Left ventricle myocardium inferior (tissue), 1 donor: Measurements from ENCODE around the gene MRS2. TPM values are rescaled to one million over a fixed set of nuclear protein-coding genes. Genes with fewer than 3 reads are reported as not detected.
"Not testable (repeated sequence)": the region's sequence is repeated elsewhere in the genome, so short reads cannot be mapped to it uniquely, and the experiment has no call there.

Source experiments
- DNase-seq: peaks from one replicate; pipeline ENCODE4 v3.0.0-alpha.2; 2020
- H3K27ac ChIP-seq: fragments of 200-600 bp; replicated peaks from 2 replicates; pipeline ENCODE4 v1.8.0; 2021
- H3K27me3 ChIP-seq: fragments of 200-600 bp; 2 replicates; pipeline ENCODE4 v1.8.0; 2021; ENCODE audit warnings: low read depth
- H3K36me3 ChIP-seq: fragments of 200-600 bp; 2 replicates; pipeline ENCODE4 v1.8.0; 2021
- H3K4me1 ChIP-seq: fragments of 200-600 bp; 2 replicates; pipeline ENCODE4 v1.8.0; 2021
- H3K4me3 ChIP-seq: fragments of 200-600 bp; 2 replicates; pipeline ENCODE4 v1.8.0; 2021; ENCODE audit warnings: mild to moderate bottlenecking, moderate library complexity
- H3K9me3 ChIP-seq: fragments of 200-600 bp; replicated peaks from 2 replicates; pipeline ENCODE4 v1.8.0; 2021
- intact Hi-C: fragments of 100-400 bp; cut with micrococcal nuclease; formaldehyde crosslinking; loops from one replicate; pipeline ENCODE4 v1.11.0; 2022
- total RNA-seq: library from RNA; stranded (reverse); fragmentation: NEBNext Ultra II Directional; extraction: Animal tissue kit (Norgen Biotek cat#: 25700); gene quantifications from one replicate; pipeline ENCODE4 v1.2.1, GENCODE V29; 2021
- TF ChIP-seq, protein P1 (sequence below): fragments of 200-600 bp; IDR thresholded peaks from 2 replicates; pipeline ENCODE4 v1.8.0; 2021; ENCODE audit warnings: antibody characterized with exemption, mild to moderate bottlenecking, borderline replicate concordance
- donor health status: DM: no; HTN: yes; CAD: no; lungs with severe emphysema.

MRS2 gene
- total RNA-seq, 1 donor from 2014 or later, result 44.7 TPM

DNA sequence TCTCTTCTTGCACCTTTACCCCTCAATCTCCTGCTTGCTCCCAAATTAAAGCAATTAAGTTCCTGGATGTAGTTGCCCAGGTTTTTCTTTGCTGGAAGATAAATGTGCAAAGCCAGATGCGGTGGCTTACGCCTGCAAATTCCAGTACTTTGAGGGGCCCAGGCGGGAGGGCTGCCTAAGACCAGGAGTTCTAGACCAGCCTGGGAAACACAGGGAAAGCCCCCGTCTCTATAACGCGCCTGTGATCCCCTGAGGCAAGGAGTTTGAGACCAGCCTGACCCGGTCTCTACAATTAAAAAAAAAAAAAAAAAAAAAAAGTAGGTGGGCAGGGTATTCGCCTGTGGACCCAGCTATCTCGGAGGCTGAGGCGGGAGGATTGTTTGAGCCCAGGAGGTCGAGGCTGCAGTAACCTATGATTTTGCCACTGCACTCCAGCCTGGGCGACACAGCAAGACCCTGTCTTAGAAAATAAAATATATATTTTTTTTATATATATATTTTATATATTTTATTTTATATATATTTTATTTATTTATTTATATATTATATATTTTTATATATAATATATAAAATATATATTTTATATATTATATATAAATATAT, 44.4 kb upstream of the MRS2 start:
- H3K4me1 ChIP-seq, result peaks cover 22% of the 10 kb centered on the region
- TF ChIP-seq, protein P1, sequence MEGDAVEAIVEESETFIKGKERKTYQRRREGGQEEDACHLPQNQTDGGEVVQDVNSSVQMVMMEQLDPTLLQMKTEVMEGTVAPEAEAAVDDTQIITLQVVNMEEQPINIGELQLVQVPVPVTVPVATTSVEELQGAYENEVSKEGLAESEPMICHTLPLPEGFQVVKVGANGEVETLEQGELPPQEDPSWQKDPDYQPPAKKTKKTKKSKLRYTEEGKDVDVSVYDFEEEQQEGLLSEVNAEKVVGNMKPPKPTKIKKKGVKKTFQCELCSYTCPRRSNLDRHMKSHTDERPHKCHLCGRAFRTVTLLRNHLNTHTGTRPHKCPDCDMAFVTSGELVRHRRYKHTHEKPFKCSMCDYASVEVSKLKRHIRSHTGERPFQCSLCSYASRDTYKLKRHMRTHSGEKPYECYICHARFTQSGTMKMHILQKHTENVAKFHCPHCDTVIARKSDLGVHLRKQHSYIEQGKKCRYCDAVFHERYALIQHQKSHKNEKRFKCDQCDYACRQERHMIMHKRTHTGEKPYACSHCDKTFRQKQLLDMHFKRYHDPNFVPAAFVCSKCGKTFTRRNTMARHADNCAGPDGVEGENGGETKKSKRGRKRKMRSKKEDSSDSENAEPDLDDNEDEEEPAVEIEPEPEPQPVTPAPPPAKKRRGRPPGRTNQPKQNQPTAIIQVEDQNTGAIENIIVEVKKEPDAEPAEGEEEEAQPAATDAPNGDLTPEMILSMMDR, result no peak
- peak overlapping the region; percentile 52 for H3K4me3 ChIP-seq
- no peaks in the 10 kb centered on the region for H3K9me3 ChIP-seq
- H3K36me3 ChIP-seq, result no peaks in the 10 kb centered on the region
- H3K27me3 ChIP-seq, result peaks cover 46% of the 10 kb centered on the region
- DNase-seq, result no peak
- intact Hi-C loops, result no loop called here
- no peak overlapping the region for H3K27ac ChIP-seq

DNA sequence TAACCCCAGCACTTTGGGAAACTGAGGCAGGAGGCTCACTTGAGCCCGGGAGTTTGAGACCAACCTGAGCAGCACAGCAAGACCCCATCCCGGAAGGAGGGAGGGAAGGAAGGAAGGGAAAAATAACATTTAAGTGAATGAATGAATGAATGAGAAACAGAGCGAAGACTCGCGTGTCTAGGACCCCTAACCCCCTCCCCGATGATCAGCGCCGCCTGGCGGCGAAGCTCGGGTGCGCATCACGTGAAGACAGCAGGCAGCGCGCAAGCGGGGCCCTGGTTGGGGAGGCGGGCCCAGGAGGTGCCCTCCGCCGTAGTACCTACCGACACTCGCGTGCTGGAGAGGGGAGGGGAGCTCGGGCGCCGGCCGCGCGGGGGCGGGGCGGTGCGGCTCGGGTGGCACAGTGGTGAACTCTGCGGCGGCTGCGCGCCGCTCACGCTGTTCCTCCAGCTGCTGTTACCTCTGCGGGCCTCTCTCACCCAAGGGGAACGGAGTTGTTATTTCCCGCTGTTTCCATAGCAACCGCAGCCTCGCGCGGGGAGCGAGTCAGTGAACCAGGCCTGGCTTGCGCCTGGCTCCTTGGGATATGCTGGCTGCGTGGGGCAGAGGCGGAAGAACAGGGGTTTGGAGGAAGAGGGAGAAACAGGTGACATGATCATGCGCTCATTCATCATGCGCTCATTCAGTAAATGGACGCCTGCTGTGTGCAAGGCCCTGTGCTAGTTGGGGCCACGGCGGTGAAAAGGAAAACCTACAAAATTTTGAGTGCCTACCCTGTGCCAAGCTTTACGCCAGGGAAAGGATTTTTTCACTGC, 42.9 kb upstream of the MRS2 start:
- TF ChIP-seq, protein P1, result peak; percentile 65
- Histone ChIP-seq H3K36me3 (no peaks in the 10 kb centered on the region), H3K27ac (no peak overlapping the region), H3K9me3 (no peaks in the 10 kb centered on the region), H3K4me3 (peak overlapping the region; percentile 69), H3K4me1 (peaks cover 22% of the 10 kb centered on the region), H3K27me3 (peaks cover 59% of the 10 kb centered on the region)
- intact Hi-C loops, result no loop called here
- peak; percentile 33 for DNase-seq

DNA sequence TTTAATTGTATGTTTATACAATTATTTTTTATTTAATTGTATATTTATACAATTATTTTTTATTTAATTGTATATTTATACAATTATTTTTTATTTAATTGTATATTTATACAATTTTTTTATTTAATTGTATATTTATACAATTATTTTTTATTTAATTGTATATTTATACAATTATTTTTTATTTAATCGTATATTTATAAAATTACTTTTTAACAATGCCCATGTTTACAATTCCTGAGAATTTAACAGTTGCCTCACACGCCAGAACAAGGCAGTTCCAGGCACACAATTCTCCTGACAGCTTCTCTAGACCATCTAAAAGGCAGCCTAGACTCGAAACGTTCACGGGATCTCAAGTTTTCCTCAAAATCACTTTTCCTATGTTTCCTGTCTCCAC, 40.4 kb upstream of the MRS2 start:
- H3K36me3 ChIP-seq, H3K9me3 ChIP-seq, intact Hi-C loops, H3K27ac ChIP-seq, H3K4me3 ChIP-seq, DNase-seq: not testable (repeated sequence)
- Histone ChIP-seq H3K4me1 (peaks cover 19% of the 10 kb centered on the region), H3K27me3 (peaks cover 70% of the 10 kb centered on the region)

DNA sequence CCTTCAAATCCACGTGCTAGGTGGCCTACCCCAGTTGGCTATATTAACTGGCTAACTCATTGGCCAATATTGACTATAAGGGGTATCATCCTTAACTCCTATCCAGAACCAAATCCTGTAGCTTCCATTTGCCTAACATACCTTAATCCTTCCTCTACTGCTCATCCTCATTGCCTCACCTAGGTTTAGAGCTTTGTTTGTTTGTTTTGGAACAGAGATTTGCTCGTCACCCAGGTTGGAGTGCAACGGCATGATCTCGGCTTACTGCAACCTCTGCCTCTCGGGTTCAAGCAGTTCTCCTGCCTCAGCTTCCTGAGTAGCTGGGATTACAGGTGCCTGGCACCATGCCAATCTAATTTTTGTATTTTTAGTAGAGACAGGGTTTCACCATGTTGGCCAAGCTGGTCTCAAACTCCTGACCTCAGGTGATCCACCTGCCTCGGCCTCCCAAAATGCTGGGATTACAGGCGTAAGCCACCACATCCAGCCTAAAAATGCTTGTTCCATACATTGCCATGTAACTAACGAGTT, 37.6 kb upstream of the MRS2 start:
- peaks cover 53% of the 10 kb centered on the region for H3K27me3 ChIP-seq

DNA sequence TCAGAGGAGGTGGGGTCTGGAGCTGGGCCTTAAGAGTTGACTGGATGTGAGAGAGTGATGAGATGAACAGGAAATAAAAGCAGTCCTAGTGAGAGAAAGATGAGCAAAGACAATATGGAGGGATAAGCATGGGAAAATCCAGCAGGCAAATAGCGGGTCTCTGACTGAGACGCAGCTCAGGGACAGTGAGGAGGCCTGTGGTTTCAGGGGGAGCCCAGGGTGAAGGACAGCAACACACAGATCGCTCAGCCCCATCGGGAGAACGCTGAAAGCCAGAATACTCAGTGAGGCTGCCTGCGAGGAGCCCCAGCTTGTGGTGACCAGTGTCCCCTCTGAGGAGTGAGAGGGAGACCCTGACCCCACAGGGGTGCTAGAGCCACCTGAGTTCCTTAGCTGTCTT, 28.1 kb upstream of the MRS2 start:
- Histone ChIP-seq H3K27me3 (peaks cover 18% of the 10 kb centered on the region), H3K4me3 (no peak overlapping the region), H3K36me3 (no peaks in the 10 kb centered on the region), H3K9me3 (peaks cover 10% of the 10 kb centered on the region), H3K4me1 (no peaks in the 10 kb centered on the region), H3K27ac (no peak overlapping the region)
- intact Hi-C loops, result no loop called here
- no peak for DNase-seq
- TF ChIP-seq, protein P1, result no peak

More for the DNA sequence above, 37.6 kb upstream of the MRS2 start:
- DNase-seq, H3K27ac ChIP-seq, H3K9me3 ChIP-seq, H3K36me3 ChIP-seq, intact Hi-C loops, H3K4me1 ChIP-seq, H3K4me3 ChIP-seq: not testable (repeated sequence)

DNA sequence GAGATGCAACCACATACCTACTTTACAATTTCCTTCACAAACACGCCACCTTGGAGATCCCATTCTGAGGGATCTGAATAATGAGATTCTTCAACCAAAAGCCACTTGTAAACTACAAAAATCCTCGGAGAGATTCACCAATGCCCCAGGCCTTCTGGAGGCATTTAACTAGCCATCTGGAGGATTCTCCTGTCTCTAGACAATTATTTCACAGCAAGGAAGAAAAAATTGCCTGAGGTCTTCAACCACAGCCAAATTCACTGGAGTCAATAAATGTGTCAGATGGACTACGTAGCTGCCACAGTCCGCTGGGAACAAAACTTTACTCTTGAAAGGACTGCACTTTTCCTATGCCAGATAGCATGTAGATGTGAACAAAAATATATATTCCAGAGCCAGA, 25.9 kb upstream of the MRS2 start:
- Histone ChIP-seq H3K36me3 (no peaks in the 10 kb centered on the region), H3K9me3 (no peaks in the 10 kb centered on the region), H3K4me1 (no peaks in the 10 kb centered on the region), H3K27me3 (peaks cover 12% of the 10 kb centered on the region), H3K4me3 (no peak overlapping the region), H3K27ac (no peak overlapping the region)
- TF ChIP-seq, protein P1, result no peak
- DNase-seq, result no peak
- intact Hi-C loops, result no loop called here
